Erythroblast (primary cell): ENCODE results near the gene FSTL4.

Experiments used
- GATA1 ChIP-seq: IDR thresholded peaks from 2 replicates; pipeline ENCODE4 v1.6.1; 2011; ENCODE audit warnings: low read depth, mild to moderate bottlenecking, control low read depth, low read length, moderate library complexity
- POLR2A ChIP-seq: IDR thresholded peaks from 2 replicates; pipeline ENCODE4 v1.6.1; 2011; ENCODE audit warnings: mild to moderate bottlenecking, low read length

DNA sequence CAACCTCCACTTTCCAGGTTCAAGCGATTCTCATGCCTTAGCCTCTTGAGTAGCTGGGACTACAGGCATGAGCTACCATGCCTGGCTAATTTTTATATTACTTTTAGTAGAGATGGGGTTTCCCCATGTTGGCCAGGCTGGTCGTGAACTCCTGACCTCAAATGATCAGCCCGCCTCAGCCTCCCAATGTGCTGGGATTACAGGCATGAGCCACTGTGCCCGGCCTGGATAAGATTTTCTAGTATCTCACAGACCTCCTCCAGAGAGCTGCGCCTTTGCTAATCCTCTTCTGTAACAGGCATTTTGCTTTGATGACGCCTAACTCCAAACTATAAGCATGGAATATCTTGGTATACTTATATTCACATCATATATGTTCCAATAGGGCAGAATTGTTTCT lies 99.4 kb downstream of the FSTL4 start:
- TF ChIP-seq POLR2A (no peak), GATA1 (no peak)
